GM12864 (cell line): ENCODE data around the gene CCL1.
A peak's percentile ranks its signal among the peaks of the same experiment; 100 is the strongest.

Experiments
- DNase-seq: peaks from one replicate; pipeline ENCODE4 v3.0.0-alpha.2; 2011; ENCODE audit warnings: low read depth
- H3K4me3 ChIP-seq: 2 replicates; pipeline ENCODE4 v1.5.1; 2011; ENCODE audit warnings: mild to moderate bottlenecking, low read depth, low read length, control low read depth
- TF ChIP-seq, protein P1 (sequence below): IDR thresholded peaks from 2 replicates; pipeline ENCODE4 v1.5.1; 2011; ENCODE audit warnings: low read depth, mild to moderate bottlenecking, moderate library complexity, low read length, control low read depth, inconsistent platforms; ENCODE audit errors: missing control alignments

Gene CCL1

DNA sequence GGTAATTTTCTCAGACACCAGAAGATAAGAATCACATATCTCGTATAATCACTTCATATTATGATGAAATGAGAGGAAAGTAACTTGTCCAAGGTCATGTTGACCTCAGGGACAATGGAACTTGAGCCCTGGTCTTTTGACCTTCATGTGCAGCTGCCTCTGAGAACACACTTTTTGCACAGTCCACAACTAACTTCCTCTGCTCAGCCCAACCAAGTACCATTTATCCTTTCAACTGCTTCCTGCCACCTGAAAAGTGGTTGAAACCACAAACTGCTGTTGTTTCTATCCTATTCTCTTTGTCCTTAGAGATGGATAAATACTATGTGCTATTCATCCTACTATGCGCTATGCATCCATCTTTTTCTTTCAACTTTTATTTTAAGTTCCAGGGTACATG lies 2.3 kb upstream of the CCL1 start:
- TF ChIP-seq, protein P1, sequence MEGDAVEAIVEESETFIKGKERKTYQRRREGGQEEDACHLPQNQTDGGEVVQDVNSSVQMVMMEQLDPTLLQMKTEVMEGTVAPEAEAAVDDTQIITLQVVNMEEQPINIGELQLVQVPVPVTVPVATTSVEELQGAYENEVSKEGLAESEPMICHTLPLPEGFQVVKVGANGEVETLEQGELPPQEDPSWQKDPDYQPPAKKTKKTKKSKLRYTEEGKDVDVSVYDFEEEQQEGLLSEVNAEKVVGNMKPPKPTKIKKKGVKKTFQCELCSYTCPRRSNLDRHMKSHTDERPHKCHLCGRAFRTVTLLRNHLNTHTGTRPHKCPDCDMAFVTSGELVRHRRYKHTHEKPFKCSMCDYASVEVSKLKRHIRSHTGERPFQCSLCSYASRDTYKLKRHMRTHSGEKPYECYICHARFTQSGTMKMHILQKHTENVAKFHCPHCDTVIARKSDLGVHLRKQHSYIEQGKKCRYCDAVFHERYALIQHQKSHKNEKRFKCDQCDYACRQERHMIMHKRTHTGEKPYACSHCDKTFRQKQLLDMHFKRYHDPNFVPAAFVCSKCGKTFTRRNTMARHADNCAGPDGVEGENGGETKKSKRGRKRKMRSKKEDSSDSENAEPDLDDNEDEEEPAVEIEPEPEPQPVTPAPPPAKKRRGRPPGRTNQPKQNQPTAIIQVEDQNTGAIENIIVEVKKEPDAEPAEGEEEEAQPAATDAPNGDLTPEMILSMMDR = no peak
- no peak overlapping the region for H3K4me3 ChIP-seq

DNA sequence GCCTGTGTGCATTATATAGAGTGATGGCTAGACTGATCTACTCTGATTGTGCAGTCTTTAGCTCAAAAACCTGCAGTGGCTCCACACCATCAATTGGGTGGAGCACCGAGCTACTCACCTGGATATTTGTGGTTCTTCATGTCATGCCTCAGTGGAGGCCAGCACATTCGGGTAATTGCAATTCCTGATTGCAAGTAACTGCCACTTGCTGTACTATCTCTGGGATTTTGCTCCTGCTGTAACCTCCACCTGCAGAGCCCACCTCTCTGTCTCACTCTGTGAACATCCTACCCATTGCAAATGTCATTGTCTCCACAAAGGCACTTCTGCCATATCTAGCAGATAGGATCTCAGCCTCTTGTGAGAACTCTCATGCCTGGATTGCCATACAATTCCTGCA lies 1.7 kb upstream of the CCL1 start:
- no peak overlapping the region for H3K4me3 ChIP-seq
- TF ChIP-seq, protein P1 = no peak
- DNase-seq = no peak

More for the DNA sequence above, 2.3 kb upstream of the CCL1 start:
- no peak for DNase-seq

DNA sequence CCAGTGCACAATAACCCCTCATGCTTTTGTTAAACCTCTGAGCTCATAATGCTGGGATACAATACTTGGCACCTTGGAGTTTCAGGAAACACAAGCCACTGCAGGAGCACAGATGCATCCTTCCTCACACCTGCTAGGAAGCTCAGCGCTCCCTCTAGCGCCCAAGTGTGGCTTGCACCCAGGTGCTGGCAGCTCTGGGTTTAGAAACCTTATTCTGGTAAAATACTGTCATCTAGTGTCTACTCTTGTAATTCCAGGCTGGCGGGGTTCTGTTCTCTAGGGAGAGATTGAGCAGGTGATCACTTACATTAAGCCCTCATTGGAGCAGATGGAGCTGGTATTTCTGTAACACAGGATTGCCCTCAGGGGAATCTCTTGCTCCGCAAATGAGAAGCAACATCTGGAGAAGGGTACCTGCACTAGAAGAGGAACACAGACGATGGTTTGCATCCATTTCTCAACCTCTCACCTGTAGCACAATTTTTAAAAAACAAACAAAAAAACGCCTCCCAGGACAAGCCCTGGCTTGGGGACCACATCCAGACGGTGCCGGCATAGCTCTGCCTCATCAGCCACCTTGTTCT lies 1.5 kb downstream of the CCL1 start:
- no peak overlapping the region for H3K4me3 ChIP-seq
- TF ChIP-seq, protein P1 = peak; percentile 100
- DNase-seq = peak; percentile 68

GRCh38 chr17:34360601-34361270 lies 2.3 kb downstream of the CCL1 start:
- no peak for DNase-seq
- TF ChIP-seq, protein P1 = no peak
- H3K4me3 ChIP-seq = no peak overlapping the region

DNA sequence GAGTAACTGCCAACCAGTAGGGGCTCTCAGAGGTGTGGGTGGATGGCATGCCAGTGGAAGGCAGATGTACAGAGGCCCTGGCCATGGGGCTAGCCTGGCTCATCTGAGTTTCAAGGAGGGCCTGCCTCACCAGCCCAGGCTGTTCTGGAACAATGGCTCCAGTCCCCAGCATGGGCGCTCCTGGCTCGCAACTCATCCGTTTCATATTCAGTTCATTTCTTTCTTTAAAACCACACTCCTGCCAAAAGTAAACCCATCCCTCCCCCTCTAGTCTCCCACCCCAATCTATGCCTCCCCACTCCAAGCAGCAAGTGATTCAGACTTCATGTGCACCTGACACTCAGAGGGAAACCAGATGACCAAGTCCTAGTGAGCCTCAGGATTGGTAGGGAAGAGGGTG lies 4.4 kb downstream of the CCL1 start:
- TF ChIP-seq, protein P1 = no peak
- no peak overlapping the region for H3K4me3 ChIP-seq
- no peak for DNase-seq

- H3K4me3 ChIP-seq = no peak overlapping the region
- TF ChIP-seq, protein P1 = no peak
- no peak for DNase-seq
Measured at GRCh38 chr17:34357398-34357797, 5.6 kb downstream of the CCL1 start.

DNA sequence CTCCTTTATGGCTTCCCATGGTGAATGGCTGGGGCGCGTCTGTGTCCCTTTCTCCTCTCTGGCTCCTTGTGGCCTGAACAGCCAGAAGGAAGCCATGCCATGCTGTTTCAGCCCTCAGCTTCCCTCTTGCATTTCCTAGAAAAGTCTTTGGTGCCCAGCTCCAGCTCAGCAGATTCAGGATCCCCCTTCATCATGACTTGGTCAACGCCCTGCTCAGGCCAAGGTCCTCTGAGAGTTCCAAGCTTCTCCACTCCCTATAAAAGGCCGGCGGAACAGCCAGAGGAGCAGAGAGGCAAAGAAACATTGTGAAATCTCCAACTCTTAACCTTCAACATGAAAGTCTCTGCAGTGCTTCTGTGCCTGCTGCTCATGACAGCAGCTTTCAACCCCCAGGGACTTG lies 6.8 kb downstream of the CCL1 start, which contains the start of gene CCL13:
Gene CCL13 (plus strand): TSS at position 287 of the 400 bp plus-strand sequence. CDS start 47 bp downstream, at position 334.
- TF ChIP-seq, protein P1 = no peak
- no peak for DNase-seq
- H3K4me3 ChIP-seq = no peak within 1 kb of the TSS
